GM13977 (cell line): ENCODE data around the gene ERBB4.
"Not testable (repeated sequence)": the region's sequence is repeated elsewhere in the genome, so short reads cannot be mapped to it uniquely, and the experiment has no call there.

Experiments used
- DNase-seq: peaks from one replicate; pipeline ENCODE4 v3.0.0; 2012; ENCODE audit warnings: low spot score
- CTCF ChIP-seq: IDR thresholded peaks from 2 replicates; pipeline ENCODE4 v1.5.1; 2012; ENCODE audit warnings: mild to moderate bottlenecking, control low read depth; ENCODE audit not compliant: insufficient read depth; ENCODE audit errors: extremely low read depth, missing control alignments
- in situ Hi-C: fragments of 300-500 bp; cut with MboI; formaldehyde crosslinking; loops from one replicate; pipeline ENCODE4 v1.12.0; 2022; ENCODE audit warnings: low sequenced_read_pairs, low pct_unique_long_range_greater_than_20kb, mixed read lengths, inconsistent platforms; ENCODE audit not compliant: unreplicated experiment

The ERBB4 gene

GRCh38 chr2:212242724-212243123 is 295.9 kb downstream of the ERBB4 start:
- in situ Hi-C loops: no loop called here
- DNase-seq: no peak

GRCh38 chr2:212238152-212238551 is 300.4 kb downstream of the ERBB4 start:
- in situ Hi-C loops, DNase-seq: not testable (repeated sequence)

More at GRCh38 chr2:212242724-212243123, 295.9 kb downstream of the ERBB4 start:
- no peak for TF ChIP-seq CTCF

- TF ChIP-seq CTCF: no peak
- DNase-seq: no peak
- in situ Hi-C loops: no loop called here
Measured at GRCh38 chr2:212237350-212238095, 301.1 kb downstream of the ERBB4 start.

- DNase-seq: no peak
- in situ Hi-C loops: no loop called here
- TF ChIP-seq CTCF: no peak
Measured at GRCh38 chr2:212228743-212229171, 309.8 kb downstream of the ERBB4 start.

GRCh38 chr2:212227755-212228154 is 310.8 kb downstream of the ERBB4 start:
- no peak for TF ChIP-seq CTCF
- DNase-seq: no peak
- in situ Hi-C loops: no loop called here

- DNase-seq: no peak
- in situ Hi-C loops: no loop called here
- no peak for TF ChIP-seq CTCF
Measured at GRCh38 chr2:212226114-212226513, 312.5 kb downstream of the ERBB4 start.

GRCh38 chr2:212223696-212224095 is 314.9 kb downstream of the ERBB4 start:
- in situ Hi-C loops: no loop called here
- TF ChIP-seq CTCF: no peak
- DNase-seq: no peak
